DMS153 treated with DMSO at 0.1 percent for 48 hours (cell line): ENCODE data around the gene MICAL3.
"Not testable (repeated sequence)": the region's sequence is repeated elsewhere in the genome, so short reads cannot be mapped to it uniquely, and the experiment has no call there.

Source experiments
- DNase-seq: peaks from one replicate; lab custom pipeline; 2025; ENCODE audit not compliant: unreplicated experiment; lab: John Stamatoyannopoulos, UW

The MICAL3 gene

DNA sequence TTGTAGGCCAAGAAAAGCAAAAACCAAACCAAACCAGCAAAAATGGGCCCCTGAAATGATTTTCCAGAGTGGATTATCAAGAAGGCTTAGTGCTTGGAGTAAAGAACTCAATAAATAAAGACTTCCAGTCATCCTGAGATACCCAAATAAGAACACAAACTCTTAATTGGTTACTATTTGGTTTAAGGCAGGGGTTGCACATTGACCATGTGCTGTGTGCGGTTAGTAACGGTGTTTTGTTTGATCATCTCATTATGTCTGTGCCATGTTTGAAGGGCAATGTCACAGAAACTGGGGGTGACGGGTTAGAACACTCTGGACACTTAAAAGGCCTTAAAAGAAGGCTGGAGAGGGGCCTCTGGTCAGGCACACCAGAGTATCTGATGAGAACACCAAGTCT lies 9.7 kb upstream of the MICAL3 start:
- no peak for DNase-seq

DNA sequence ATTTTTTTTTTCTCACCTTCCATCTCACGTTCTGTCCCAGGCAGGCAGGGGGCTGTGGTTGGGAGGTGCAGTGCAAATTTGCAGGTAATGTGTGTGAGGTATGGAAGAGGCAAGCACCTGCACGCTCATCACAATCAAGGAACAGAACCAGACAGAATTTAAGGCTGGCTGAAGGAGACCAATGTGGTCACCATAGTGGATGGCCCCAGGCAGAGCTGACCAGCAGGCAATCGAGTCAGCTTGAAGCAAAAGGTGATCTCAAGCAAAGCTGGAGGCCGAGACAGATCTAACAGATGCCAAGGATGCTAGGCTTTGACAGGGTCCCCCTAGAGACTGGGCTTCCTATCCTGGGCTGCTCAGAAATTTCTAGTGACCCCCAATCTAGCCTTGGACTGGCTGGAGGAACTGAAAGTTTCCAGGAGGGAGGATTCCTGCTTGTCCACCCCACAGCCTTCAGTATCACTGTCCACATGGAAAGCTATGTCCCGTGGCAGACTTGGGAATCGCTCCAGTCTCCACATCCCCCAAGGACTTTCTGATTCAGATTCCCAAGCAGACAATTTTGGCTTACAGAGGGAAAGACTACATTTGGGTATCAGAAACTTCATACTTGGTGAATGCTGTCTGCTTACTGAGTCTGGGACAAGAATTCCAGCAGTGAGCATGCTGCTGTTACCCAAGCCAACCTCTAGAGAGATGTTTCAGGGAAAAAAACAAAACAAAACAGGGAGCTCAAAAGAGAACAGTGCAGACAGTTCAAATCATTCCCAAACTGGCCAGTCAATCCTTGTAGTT lies 9.0 kb upstream of the MICAL3 start:
- no peak for DNase-seq

DNA sequence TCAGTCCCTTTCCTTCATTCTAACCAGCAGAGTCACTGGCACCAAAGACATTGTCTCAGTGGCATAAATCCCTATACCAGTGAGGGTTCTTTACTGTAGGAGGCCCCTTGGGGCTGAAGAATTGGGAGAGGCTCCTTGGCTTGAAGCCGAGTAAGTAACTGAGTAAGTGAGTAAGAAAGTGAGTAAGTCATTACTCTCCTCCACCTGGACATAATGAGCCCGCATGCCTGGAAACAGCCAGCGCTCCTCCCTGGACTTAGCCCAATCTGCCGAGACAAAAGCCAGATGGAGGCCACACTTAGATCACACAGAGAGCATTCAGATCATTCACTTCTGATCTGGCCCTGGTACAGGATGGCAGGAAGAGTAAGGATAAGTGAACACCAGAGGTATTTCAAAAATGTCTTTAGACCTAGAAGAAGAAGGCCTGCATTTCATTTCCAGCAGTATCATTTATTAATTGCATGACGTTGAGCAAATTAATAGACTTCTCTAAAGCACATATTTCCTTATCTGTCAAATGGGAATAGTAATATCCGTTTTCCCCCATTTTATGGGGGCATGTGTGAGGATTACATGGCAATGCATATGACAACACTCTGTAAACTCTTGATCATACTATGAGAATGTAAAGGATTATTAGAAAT lies 8.2 kb upstream of the MICAL3 start:
- DNase-seq, result no peak

DNA sequence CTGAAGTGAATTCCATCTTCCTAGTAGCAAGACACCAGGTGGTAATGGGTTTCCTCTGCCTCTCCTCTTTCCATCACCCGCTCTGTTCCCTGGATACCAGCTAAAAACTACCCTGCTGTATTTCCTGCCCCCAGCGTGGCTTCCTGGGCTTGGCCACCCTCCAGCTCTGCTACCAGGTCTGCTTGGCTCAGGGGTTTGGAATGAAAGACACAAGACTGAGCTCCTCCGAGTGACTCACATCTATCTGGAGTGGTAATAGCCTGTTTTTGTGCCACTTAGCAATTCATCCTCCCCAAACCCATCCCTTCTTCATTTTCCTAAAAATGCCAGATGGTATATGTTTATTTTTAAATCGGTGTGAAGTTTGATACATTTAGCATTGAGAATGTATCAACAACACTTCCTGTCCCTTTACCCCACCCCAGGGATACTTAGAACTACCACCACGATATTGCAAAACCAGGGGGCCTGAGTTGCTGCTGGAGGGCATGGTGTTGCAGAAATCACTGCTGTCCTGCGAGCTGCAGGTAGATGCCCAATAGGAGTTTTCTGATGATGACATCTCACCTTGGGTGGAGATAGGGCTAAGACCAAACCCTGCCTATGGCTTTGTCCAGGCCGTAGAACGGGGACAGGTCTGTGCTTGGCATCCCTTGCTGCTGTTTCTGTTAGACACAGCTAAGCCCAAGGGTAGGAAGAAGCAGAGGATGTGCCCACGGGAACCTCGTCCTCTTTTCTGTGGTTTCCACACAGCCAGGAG lies 7.5 kb upstream of the MICAL3 start:
- DNase-seq, result peak; percentile 61

DNA sequence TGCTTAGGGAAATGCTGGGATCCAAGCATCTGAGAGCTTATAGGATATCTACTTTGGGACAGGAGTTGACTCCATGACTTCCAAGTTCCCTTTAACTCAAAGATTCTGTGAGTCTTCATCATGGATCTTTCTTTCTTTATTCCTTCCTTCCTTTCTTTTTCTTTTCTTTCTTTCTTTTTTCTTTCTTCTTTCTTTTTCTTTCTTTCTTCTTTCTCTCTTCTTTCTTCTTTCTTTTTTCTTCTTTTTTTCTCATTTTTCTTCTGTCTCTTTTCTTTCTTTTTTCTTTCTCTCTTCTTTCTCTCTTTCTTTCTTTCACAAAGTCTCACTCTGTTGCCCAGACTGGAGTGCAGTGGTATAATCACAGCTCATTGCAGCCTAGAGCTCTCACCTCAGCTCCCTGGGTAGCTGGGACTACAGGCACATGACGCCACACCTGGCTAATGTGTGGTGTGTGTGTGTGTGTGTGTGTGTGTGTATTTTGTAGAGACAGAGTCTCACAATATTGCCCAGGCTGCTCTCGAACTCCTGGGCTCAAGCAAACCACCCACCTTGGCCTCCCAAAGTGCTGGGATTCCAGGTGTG lies 5.4 kb upstream of the MICAL3 start:
- no peak for DNase-seq

DNA sequence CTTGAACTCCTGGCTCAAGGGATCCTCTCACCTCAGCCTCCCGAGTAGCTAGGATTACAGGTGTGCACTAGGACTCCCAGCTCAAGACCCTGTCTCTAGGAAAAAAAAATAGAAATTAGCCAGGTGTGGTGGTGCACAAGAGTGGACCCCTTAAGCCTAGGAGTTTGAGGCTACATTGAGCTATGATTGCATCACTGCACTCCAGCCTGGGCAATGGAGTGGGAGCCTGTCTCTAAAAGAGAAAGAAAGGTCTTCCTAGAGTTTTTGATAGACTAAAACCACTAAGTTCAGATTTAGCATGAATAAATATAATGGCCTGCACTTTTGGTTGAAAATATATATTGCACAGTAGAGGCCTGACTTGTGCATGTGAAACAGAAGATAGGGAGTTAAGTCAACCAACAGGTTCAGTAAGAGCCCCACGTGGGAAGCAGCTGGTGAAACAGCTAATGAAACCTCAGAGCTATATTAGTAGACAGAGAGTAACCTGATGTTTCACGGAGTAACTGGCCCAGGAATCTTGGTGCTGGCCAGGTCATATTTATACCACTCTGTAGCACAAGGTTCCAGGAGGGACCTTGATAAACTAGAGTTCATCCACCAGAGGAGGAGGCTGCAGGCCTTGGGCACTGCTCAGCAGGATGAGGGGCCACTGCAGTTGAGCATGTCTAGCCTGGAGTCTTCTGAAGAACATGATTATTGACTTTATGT lies 4.6 kb upstream of the MICAL3 start:
- DNase-seq, result no peak

DNA sequence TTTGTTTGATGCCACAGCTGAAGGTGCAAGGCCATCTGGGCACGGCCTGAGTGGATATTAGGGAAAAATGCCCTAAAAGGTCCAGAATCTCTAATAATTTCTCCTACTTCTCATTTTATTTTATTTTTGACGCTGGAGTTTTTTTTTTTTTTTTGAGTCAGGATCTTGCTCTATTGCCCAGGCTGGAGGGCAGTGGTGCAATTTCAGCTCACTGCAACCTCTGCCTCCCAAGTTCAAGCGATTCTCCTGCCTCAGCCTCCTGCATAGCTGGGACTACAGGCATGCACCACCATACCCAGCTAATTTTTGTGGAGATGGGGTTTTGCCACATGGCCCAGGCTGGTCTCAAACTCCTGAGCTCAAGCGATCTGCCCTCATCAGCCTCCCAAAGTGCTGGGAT lies 1.5 kb upstream of the MICAL3 start:
- not testable (repeated sequence) for DNase-seq

DNA sequence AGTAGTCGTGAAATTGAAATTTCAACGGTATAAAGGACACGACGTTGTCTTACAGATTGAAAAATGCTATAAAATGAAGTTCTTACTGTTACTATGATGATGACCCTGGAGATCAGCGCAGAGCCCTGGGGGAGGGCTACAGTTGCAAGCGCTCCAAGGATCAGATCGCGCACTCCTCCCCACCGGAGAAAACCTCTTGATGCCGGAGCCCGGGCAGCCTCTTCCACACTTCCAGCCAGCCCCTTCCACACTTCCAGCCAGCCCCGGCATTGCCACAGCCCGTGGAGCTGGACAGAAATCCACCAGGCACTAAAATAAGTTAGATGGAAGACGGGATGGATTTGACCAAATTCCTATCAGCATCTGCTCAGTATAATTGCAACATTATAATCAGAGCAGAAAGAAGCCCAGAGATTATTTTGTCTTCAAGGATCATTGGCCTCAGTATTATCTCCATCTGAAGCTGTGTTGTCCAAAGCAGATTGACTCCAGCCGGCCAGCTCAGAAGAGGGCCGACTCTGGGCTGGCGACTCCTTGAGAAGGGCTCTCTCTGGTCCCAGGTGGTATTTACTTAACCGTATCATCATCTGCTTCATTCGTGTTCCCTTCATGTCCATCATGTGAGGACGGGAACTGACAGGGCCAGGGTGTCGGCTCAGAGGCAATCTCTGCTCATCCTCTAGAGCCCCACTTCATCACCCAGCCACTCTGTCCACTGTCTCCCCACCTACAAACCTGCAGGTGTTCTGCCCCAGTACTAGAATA lies 777 bp upstream of the MICAL3 start:
- no peak for DNase-seq

DNA sequence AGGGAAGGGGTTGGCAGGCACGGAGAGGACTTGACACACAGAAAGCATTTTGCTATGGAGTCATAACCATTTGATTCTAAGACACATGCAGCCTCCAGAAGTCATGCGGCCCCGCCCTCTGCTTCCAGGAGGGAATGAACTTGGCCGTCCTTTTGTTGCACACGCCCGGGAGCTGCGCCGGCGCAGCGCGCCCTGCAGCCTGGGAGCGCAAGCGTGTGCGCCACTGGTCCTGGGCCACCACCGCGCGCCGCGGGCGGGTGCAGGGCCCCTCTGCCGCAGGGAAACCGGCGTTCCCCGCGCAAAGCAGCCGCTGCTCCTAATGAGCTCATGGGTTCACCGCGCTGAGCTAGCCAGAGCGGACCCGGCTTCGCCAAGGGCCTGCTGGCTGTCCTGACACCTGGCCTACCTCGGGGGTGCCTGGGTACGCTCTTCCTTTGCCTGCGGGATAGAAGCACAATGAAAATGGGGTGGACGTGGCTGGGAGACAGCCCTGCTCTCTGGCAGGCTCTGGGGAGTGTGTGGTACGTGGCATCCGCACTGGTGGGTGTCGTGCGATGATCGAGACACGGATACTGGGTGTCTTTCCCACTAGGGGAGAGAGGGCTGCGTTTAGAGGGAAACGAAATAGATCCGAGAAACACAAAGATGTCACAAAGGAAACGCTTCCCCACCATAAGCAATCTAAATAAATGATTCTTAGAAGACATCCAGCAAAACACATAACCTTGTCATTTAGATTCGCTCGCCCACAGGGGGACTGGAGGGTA lies 669 bp downstream of the MICAL3 start:
- DNase-seq, result peak; percentile 36

DNA sequence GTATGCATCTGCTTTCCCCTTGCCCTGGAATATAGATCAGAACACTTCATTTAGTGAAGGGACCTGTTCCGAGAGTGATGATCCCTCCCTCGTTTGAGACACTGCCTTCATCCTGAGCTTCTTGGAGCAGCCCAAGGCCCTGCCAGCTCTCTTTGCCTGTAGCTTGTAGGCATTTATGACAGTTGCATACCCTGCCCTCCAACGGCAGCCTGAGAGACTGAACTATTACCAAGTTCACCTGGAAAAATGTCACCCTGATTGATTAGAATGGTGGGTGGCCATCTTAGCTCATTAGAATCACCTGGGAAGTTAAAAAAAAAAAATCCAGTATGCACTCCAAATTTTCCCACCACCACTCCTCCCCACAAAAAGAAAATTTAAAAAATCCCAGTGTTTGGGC lies 1.5 kb downstream of the MICAL3 start:
- DNase-seq, result no peak

DNA sequence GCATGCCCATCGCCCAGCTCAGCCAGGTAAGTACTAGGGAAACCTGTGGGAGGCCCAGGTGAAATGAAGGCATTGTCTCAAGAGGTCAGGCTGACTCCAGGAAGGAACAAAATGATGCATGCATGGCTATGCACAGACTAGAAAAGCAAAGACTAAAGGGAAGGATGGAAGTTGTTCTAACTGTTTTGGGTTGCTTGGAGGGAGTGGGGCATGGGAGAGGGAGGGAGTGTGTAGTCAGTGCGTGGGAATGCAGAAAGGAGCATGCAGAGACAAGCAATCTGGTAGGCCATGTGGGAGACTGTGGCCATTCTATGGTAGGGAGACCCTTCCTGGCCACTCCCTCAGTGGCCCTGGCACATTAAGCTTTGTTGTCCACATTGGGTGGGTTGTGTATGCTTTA lies 2.9 kb downstream of the MICAL3 start:
- DNase-seq, result no peak

DNA sequence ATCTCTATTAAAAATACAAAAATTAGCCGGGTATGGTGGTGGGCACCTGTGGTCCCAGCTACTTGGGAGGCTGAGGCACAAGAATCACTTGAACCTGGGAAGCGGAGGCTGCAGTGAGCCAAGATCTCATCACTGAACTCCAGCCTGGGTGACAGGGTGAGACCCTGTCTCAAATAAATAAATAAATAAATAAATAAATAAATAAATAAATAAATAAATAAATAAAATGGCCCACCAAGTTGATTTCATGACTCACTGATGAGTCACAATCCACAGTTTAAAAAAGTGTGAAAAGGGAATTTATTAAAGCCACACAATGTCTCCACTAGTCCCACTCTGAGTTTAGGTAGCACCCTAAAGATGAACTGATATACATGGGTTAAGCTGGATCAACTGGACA lies 3.6 kb downstream of the MICAL3 start:
- DNase-seq, result not testable (repeated sequence)

DNA sequence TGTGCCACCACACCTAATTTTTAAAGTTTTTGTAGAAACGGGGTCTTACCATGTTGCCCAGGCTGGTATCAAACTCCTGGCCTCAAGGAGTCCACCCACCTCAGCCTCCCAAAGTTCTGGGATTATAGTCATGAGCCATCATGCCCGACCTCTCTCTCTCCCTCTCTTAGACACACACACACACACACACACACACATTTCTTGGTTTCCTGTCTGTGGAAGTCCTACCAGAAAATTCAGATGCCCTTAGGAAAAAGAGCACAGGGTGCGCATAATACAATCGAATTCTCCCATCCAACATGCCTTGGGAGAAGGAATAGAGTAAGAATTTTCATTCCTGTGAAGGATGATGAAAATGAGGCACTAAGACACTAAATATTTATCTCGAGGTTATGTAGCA lies 10.4 kb downstream of the MICAL3 start:
- DNase-seq, result no peak

DNA sequence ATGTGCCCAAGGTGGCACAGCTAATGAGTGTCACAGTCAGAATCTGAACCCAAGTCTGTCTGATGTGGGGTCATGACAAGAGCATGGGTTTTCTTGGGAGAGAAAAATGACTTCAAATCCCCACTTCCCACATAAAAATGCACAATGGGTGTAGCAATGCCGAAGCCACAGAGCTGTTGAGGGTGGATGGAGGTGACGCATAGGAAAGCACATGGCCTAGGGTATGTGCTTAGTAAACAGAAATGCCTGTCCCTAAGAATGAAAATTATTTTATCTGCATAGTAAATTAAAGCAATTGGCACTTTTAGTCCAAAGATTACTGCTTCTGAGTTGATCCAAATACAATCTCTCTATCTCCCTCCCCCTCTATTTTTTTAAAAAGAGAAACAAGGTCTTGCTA lies 10.9 kb downstream of the MICAL3 start:
- DNase-seq, result no peak

DNA sequence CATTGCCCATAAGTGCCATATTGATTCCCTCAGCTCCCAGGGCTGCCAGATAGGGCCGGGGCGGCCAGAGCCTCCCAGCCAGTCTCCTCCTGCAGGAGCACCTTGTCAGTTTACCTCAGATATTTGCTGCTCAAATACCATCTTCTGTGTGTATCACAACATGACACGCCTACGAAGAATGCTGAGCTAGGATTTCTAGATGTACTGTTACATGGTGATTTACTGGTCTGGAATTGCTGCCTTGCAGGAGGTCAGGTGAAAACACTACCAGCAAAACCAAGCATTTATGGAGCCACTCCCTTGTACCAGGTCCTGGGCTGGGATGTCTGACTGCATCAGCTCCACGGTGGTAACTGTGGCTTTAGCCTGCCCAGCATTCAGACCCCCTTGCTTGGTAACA lies 11.8 kb downstream of the MICAL3 start:
- DNase-seq, result no peak

DNA sequence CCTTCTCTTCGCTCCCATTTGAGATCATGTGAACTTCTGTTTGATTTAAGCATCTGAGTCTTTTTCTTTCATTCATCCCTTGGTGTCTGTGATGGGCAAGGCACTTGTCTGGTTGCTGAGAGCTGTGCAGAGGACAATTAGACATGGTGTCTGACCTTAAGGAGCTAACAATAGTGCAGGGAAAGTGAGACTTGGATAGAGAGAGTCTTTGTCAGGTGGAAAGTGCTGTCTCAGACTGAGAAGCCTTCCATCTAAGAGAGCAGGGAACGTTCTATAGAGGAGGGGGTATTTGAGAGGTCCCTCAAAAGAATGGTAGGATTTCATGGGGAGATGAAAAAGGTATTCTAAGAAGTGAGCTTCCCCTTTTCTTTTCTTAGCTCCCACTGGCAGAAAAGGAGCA lies 14.1 kb downstream of the MICAL3 start:
- no peak for DNase-seq

DNA sequence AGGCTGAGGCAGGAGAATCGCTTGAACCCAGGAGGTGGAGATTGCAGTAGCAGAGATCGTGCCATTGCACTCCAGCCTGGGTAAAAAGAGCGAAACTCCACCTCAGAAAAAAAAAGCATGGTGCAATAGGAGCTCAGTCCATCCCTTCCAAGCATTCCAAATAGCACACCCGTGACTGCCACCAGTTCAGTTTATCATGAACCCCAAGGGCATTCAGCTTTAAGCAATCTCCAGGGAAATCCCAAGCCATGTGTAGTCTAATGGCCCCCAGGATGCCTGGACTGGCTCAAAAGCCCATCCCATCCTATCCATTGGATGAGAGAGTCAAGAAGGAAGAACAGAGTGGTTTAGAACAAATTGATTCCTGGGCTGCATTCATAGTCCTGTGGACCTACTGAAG lies 16.2 kb downstream of the MICAL3 start:
- DNase-seq, result no peak

DNA sequence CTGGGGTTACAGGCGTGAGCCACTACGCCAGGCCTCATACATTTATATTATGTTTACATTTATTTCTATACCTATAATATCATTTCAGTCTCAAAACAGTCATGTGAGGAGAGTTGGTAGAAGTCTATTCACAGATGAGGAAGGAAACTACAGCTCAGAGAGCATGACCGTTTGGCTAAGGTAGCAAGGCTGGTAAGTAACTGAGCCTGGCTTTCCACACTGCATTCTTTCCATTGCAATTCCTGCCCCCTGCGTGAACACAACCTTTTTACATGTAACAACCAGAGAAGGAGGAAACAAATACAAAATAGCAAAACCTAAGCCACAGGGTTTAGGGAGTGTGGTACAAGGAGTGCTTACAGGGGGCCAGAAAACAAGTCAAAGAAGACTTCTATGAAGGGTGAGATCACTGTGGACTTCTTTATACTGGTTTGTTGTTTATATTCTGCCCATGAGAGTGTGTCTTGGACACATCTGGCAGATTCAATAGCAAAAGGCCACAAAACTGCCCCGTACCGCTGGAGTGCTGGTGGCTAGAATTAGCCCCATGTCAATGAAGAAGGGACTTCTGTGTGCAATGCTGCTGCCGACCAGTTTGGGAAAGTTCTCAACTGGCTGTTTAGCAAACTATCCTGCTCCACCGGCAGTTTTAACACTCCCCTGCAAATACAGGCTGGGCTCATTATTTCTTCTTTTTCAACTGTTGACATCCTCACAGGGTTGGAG lies 19.0 kb downstream of the MICAL3 start:
- DNase-seq, result no peak

DNA sequence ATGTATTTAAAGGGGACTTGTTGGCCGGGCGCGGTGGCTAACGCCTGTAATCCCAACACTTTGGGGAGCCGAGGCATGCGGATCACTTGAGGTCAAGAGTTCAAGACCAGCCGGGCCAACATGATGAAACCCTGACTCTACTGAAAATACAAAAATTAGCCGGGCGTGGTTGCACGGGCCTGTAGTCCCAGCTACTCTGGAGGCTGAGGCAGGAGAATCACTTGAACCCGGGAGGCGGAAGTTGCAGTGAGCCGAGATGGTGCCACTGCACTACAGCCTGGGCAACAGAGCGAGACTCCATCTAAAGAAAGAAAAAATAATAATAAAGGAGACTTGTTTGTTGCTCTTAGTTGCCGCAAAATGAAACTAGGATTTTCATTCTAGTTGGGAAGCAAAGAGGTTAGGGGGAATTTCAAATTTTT lies 22.5 kb downstream of the MICAL3 start:
- DNase-seq, result not testable (repeated sequence)
